Right lobe of liver (tissue), 4 donors: Measurements from ENCODE around the gene TMEM233.

ENCODE experiments used
- CTCF ChIP-seq, 4 donors: fragments of 200-600 bp in 3 of 4; fragments of 450-650 bp in 1 of 4; IDR thresholded peaks; one replicate each; pipeline versions ENCODE4 v1.5.1 to v1.8.0; 2016 to 2022; ENCODE audit warnings: antibody characterized with exemption in 4 of 4, mild to moderate bottlenecking in 2 of 4
- POLR2A ChIP-seq: fragments of 450-650 bp; IDR thresholded peaks from one replicate; pipeline ENCODE4 v1.6.1; 2017; ENCODE audit warnings: antibody characterized with exemption, mild to moderate bottlenecking
- donor health status: DM: no; HTN: no; CAD: no.
- donor health status: DM: no; HTN: no; CAD: no.
- donor health status: DM: no; HTN: yes; CAD: no.

- TF ChIP-seq CTCF (IDR thresholded peaks at IDR 0.05): no peak
- TF ChIP-seq POLR2A: no peak
Observed at GRCh38 chr12:119676022-119676421, 82.4 kb downstream of the TMEM233 start.
